GM19467 (cell line): ENCODE measurements around the gene KRTAP5-11.
"Not testable (repeated sequence)": the region's sequence is repeated elsewhere in the genome, so short reads cannot be mapped to it uniquely, and the experiment has no call there.

Experiments
- ATAC-seq: cut with Tn5 transposase; IDR thresholded peaks from one replicate; pipeline ENCODE4 v1.9.1; 2021; ENCODE audit warnings: mild to moderate bottlenecking, moderate library complexity; ENCODE audit not compliant: unreplicated experiment

Gene KRTAP5-11

GRCh38 chr11:71534711-71535608 lies 47.7 kb downstream of the KRTAP5-11 start:
- ATAC-seq = not testable (repeated sequence)

- no peak for ATAC-seq
Measured at GRCh38 chr11:71532036-71532610, 50.6 kb downstream of the KRTAP5-11 start.
